GM19099 (cell line): ENCODE results near the gene PTPRR.

Experiments used
- POLR2A ChIP-seq: IDR thresholded peaks from 3 replicates; pipeline ENCODE4 v1.6.1; 2011; ENCODE audit warnings: low read depth; ENCODE audit not compliant: insufficient read length; ENCODE audit errors: extremely low read depth

Gene PTPRR

DNA sequence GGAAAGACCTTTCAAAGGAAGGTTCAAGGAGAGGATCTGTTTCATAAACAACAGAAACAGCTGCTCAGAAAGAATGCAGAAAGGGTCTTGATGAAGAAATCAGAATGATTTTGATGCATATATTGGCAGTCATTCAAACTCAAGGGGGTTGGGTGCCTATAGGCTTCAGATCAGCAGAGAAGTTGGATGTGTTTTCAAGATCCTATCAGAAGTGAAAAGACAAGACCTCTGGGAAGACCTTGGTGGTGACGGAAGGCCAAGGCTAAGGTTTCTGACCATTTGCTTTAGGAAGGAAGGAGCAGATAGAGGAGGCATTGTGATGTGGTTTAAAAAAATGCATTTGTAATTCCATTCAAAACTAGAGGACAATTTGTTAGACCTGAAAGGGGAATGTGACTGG is 268.1 kb downstream of the PTPRR start:
- no peak for TF ChIP-seq POLR2A

DNA sequence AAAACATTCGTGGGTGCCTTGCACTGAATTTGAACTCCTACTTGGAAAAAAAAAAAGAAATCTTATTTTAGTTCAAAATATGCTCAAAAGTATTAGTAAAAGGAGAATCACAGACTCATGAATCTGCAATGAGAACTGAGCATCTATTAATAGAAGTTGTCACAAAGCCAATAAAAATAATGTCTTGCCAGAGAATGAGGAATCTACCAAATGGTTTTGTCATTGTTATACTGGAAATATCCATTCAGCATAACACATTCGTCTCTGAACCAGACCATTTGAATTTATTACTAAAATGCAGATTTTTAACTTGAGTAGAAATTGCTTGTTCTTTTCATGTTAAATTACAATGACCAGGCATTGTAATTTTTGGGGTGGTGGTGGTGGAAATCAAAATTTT is 271.7 kb downstream of the PTPRR start:
- no peak for TF ChIP-seq POLR2A

DNA sequence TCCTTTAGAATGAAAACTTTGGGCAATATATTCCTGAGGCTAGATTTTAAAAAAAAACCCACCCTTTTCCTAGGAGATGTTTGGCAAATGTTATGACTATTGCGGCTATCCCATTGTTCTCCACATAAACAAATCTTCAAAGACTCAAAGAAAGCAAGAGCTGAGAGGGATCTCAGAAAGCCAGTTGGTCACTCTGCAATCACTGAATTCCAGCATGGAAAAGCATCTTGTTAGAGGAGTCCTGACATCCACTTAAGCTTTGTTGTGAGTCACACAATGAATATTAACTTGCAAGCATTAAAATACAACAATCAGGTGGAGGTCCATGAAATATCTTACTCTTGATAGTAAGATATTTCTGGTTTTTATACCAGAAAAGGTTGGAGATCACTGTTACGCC is 272.3 kb downstream of the PTPRR start:
- TF ChIP-seq POLR2A = no peak

DNA sequence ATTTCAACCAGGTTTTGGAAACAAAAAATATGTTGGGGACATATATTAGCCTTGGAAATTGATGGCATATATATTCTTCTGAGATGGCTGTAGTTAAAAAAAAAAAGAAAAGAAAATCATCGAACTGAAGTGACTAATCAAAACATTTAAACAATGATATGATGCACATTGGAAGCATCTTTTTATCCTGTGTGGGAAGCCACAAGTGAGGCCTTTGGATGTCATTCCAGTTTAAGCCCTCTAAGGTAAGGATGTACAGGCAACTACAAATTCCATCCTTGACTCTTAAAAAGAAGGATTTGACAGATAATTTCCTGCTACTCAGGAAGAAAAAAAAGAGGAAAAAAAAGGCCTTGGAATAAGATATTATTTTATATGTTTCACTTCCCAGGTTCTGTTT is 273.7 kb downstream of the PTPRR start:
- no peak for TF ChIP-seq POLR2A

DNA sequence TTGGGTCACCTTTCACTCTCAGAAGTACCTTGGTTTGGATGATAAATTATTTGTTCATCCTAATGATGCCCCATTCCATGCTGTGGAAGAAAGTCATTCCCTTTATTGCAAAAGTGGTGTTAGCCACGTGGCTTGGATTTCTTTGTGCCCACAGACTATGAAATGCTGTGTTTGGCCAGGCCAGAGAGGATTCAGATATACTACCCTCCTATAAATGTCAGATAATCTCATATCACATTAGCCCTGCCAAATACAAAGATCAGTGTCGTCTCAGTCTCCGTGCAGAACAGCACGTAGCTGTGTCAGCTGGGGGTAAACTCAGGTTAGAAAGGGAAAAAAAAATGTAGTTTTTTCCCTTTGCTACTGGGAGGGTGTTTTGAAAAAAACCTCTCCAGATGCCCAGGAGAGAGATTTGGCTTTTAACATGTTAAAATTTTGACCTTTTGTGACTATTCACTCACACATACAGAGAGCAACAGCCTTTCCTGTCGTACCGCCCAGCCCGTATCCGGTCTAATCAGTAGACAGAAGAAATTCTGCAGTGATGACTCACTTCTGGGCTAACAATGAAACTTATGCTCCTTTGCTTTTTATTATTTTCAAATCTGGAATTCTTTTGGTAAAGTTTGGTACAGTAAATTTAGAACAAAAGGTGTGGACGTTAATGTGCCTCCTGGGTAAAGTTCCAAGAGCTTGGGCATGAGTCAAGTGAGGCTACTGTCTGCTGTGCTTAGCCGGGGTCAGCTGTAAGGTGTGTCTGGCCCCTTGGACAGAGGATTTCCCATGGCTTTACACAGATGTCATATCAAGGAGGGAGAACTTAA is 274.8 kb downstream of the PTPRR start:
- TF ChIP-seq POLR2A = no peak

DNA sequence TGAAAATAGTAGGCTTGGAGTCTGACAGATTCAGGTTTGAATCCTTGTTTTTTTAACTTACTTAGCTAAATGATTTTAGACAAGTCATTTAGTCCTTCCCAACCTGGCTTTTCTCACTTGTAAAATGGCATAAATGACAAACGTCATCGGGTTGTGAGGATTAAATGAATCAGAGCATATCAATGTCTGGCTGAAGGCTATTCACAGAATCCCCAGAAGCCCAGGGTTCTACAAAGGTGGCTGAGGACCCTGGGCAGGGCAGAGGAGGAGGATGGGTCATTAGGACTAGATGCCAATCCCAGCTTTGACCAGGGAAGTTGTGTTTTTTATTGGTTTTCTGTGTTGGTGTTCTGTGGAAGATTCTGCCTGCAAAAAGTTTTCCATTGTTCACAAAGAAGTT is 275.7 kb downstream of the PTPRR start:
- no peak for TF ChIP-seq POLR2A

DNA sequence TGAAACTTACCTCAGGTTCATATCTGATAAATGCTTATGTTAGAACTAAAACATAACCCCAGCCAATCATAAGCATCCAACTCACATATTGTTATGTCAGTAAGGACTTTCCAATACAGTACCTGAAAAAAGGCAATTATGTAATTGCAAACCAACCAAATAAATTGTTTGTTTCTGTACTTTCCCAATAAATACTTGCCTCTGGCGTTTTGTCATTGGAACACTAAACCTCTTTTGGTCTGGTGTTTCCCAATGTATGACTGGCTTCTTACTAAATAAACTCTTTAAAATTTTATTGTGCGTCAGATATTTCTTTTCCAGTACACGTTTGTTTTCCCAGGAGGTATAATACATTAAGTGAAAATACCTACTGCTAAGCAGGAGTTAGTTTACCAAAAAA is 276.6 kb downstream of the PTPRR start:
- no peak for TF ChIP-seq POLR2A

DNA sequence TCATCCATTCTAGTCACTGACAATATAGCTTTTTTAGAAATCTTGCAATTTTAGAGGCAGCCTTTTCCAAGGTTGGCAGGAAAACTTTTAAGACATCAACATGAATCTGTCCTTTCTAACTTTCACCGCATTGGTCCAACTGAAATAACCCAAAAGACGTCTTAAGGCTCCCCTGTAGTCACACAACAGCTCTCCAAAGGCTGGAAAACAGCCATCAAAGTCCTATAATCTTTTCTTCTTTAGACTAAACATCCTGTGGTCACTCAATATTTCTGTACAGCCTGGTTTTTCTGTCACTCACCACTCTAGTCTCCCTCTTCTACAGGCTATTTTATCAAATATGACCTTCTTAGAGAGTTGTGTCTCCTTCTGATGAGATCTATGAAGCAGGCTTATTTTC is 278.8 kb downstream of the PTPRR start:
- no peak for TF ChIP-seq POLR2A

DNA sequence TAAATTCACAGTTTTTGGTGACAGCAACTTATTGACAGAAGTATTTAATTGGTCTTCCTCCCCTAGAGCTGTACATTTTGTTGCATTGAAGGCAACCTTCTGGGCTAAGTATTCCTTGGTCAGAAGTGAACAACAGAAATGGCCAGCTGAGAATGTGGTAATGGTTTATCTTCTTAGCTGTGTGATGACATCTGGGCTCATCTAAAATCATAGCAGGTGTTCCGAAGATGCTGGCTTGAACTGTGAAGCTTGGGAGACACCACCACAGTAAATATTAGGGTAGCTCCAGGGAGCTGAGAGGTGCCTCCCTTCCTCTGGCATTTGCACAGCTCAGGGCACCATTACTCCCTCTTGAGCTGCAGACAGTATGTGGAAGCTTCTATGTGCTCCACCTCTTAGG is 279.6 kb downstream of the PTPRR start:
- TF ChIP-seq POLR2A = no peak

DNA sequence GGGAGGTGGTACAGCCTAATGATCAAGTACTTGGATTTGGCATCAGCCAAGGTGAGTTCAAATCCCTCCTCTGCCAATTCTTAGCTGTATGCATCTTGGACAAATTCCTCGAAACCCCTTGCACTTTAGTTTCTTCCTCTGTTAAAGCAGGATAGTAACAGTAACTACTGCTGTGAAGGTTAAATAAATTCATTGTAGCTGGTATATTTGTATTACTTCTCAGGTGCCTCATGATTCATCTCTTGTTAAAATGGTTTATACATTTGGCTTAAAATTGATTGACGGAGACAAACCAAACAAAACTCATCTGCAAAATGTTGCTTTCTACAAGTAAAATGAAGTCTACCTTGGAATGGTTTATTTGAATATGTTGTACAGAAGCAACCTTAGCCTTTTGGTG is 281.0 kb downstream of the PTPRR start:
- TF ChIP-seq POLR2A = no peak

DNA sequence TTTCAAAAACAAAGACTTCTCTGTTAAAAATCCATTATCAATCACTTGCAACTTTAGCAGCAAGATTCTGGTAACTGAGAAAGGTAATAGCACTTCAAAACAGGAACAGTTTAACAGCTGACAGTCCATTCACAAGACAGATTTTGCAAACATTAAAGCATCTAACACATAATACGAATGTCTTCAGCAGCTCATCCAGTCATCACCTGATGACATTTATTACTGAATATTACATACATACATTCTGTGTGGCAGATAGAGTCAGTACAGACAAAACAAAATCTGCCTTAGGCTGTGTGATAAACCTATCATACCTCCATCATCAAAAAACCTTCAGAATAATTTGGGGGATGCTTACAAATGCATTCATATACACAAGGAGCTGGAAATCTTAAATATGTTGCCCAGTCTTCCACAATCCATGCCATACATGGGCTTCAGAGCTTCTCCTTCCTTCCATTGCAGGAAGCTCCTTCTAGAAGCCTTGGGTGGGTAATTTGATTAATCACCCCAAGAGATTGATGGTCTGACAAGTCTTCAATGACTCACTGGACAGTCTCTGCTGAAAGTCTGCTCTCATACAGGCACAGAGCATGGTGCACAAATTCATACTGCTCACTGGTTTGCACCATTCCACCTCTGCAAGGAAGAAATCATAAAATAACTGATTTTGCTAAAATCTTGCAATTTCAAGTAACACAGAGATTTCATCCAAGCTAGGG is 281.7 kb downstream of the PTPRR start:
- no peak for TF ChIP-seq POLR2A

DNA sequence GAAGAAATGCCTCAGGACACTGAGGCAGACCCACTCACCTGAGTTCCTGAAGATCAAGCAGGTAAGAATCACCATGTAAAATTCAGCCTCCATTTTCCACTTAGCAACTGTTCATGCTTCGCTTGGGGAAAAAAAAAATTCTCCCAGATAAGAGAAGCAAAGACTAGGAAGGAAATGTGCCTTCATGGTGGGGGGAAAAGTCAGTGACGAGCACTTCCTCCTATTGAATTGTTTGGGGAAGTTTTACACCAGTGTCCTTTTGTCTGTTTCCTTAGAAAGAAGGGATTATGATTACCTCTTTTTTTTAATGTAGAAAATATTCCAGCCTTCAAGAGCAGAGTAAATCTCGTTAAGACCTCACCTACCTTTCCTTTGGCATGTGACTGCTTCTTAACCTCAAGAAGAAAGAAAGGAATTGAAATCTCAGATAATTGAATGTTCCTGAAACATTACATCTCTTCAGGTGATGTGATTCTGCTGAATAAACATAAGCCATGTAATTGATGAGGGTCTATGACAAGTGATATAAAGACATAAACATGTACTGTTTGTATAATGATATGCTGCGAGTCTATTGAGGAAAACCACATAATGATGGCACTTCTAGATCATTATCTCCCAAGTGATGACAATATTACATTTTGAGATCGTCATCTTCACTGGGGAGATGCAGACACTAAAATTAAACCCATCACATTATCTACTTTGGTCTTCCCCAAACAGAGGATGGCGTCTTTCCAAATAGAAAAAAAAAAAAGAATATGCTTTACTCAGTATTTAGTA is 283.0 kb downstream of the PTPRR start, which contains the start of gene PTPRB:
PTPRB (minus strand) TSS at position 127 of the 783 bp plus-strand sequence; CDS start at position 93, 34 bp downstream.
- TF ChIP-seq POLR2A = no peak

DNA sequence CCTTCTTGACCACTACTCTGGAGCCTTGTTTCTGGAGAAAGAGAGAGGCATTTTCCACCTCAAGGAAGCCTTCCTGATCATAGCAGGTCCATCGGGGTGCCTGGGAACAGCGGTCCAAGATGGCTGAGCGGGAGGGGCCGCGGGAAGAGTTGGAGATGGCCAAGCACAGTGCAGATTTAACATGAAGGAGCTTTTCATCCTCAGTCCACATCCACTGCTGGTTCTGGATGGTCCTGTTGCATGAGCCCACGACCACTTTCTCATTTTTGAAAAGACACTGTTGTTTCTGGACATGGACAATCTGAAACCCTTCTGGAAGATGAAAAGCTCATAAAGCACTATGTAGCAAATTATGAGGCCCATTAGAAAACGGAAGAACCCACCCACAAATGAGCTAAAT is 284.8 kb downstream of the PTPRR start:
- TF ChIP-seq POLR2A = no peak

DNA sequence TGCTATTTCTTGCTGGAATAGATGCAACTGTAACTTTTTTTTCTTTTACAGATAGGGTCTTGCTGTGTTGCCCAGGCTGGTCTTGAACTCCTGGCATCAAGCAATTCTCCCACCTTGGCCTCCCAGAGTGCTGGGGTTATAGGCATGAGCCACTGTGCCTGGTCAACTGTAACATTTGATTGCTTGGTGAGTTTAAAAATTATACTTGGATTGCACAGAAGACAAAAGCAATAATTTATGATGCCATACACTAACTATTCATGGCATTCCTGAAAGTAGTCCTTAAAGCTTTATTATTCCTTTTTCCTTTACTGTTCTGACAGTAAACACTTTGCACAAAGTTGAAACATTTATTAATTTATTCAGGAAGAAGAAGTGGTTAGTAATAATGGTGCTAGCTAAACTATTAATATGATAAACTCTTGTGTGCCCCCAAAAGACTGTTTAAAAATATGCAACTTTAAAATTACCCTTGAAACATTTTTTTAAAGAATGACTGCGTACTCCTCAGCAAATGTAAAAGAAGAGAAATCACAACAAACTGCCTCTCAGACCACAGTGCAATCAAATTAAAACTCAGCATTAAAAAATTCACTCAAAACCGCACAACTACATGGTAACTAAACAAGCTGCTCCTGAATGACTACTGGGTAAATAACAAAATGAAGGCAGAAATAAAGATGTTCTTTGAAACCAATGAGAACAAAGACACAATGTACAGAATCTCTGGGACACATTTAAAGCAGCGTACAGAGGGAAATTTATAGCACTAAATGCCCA is 291.6 kb downstream of the PTPRR start:
- TF ChIP-seq POLR2A = no peak

DNA sequence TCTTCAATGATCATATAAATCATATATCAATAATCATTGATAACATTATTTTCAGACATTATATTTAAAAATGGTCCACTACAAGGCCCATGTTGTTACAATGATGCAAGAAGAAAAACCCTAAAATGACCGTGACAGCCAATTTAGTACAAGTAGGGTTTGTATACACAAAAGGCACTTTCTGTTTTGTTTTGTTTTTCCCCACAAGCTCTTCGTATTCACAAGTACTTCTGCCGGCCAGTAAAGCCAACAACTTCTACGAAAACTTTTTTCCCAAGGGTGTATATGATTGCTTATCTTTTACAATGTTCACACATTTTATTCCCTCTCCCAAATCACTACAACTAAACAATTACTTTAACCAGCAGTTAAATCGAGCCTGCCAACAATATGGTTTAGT is 292.9 kb downstream of the PTPRR start:
- TF ChIP-seq POLR2A = no peak
